Activated T-helper 1 cell treated with anti-CD3 and anti-CD28 coated beads, Interleukin-2, amount 50 U/mL, for 16 hours (primary cell): ENCODE results near the gene EHMT2.
A peak's percentile ranks its signal among the peaks of the same experiment; 100 is the strongest.

ENCODE experiments used
- DNase-seq, 2 donors: peaks; one replicate each; pipeline ENCODE4 v3.0.0-alpha.2; 2020; ENCODE audit warnings: low read depth in 1 of 2, low spot score in 1 of 2

EHMT2 gene

DNA sequence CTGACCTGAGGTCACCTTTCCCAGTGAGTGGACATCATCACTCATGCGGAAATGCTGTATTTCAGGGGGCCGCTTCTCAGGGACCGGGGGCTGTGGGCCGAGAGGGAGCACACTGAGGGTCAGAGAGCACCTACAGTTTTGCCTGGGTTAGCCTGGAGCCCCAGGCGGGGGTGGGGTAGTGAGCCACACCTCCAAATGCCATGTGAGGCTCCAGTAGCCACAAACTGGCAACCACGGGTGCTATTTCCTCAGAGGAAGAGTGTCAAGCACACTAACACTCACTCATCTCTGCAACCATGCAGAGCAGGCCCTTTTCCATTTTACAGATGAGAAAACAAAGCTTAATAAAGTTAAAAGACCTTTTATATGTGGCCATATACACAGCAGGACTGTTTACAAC lies 4.7 kb downstream of the EHMT2 start:
- no peak for DNase-seq

GRCh38 chr6:31889331-31889972 lies 8.0 kb downstream of the EHMT2 start:
- no peak for DNase-seq

GRCh38 chr6:31888276-31889258 lies 8.9 kb downstream of the EHMT2 start:
- peak in 1 of 2 donors; percentile 42 for DNase-seq

- no peak for DNase-seq
Observed at GRCh38 chr6:31887173-31888007, 10.1 kb downstream of the EHMT2 start.

- DNase-seq, result no peak
Observed at GRCh38 chr6:31886541-31886991, 10.9 kb downstream of the EHMT2 start.

DNA sequence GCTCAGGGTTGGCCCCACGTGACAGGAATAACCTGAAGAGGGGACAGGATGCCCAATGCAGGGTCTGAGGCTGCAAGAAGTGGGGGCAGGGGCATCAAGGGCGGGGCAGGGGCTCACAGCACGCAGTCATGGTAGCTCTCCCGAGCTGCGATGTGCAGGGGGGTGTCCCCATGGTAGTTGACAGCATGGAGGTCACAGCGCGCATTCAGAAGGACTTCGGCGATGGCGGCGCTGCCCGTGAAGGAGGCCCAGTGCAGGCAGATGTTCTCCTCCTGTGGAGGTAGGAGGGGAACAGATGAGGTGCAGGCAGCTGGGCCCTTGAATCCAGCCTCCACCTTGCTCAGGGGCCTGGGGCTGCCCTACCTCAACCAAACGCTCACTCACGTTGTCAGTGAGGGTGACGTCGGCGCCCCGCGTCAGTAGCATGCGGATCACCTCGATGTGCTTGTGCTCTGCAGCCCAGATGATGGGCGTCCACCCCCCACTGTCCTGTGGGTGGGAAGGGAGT lies 12.9 kb downstream of the EHMT2 start:
- DNase-seq, result no peak

DNA sequence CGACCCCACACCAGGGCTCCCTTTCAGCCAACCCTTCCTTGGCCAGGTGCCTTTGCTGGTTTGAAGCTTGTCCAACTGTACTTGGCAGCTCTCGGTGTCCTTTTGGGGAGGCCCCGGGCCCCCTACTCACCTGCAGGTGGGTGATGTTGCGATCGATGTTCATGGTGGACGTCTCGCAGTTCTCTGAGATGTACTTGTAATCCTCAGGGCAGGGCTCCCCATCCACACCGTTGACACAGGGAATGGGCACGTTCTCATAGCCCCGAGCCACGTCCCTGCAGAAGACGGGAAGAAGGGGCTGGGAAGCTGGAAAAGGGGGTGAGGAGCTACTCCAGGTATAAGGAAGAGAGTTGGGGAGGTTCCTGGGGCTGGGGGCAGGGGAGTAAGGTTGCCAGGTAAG lies 13.8 kb downstream of the EHMT2 start:
- no peak for DNase-seq

GRCh38 chr6:31882344-31882743 lies 15.2 kb downstream of the EHMT2 start:
- no peak for DNase-seq

GRCh38 chr6:31881136-31881859 lies 16.2 kb downstream of the EHMT2 start:
- no peak for DNase-seq

DNA sequence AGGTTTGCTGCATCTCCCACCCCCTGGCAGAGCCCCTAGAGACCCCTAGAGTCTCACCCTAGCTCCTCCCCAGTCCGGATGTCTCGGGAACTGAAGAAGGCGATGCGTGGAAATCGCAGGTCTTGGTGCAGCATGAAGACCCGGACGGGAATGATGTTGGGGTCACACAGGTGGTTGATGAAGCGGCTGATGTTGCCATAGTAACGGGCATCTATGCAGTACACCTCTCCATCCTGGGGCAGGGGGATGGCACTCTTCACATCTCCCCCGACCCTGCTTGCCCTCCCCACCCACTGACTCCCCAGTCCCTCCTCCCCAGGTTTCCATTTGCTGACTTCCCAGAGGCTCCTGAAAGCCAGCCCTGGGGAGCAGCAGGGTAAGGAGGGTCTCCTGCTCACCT lies 16.9 kb downstream of the EHMT2 start:
- DNase-seq, result no peak

- no peak for DNase-seq
Observed at GRCh38 chr6:31879901-31880300, 17.6 kb downstream of the EHMT2 start.

DNA sequence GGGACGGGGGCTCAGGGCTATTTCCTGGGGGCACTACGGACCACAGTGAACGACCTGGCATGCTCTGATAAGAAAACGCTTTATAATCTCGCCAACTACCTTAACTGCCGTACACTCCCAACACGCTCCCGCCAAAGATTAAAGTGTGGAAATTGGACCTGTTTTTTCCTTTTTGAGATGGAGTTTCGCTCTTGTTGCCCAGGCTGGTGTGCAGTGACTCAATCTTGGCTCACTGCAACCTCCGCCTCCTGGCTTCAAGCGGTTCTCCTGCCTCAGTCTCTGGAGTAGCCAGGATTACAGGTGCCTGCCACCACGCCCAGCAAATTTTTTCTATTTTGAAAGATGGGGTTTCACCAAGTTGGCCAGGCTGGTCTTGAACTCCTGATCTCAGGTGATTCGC lies 18.4 kb downstream of the EHMT2 start:
- no peak for DNase-seq

DNA sequence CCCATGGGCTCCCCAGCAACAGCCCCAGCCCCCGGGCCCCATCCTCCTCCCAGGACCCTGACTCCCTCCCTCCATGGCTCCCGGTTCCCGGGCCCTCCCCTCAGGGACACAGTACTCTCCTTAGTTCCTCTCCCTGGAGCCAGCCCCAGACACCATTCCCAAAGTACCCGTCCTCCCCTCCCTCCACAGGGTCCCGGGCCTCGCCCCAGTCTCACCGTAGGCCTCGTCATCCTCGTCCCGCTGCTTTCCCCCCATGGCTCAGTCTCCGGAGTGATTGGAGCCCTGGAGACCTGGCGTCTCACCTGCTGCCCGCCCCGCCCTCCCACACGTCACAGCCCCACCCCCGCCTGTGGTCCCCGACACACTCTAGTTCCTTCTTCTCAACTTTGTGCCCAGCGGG lies 18.8 kb downstream of the EHMT2 start, which contains the start of gene SLC44A4:
Gene SLC44A4 (minus strand): TSS at position 272 of the 400 bp plus-strand sequence. CDS start 17 bp downstream, at position 255.
- no peak for DNase-seq

DNA sequence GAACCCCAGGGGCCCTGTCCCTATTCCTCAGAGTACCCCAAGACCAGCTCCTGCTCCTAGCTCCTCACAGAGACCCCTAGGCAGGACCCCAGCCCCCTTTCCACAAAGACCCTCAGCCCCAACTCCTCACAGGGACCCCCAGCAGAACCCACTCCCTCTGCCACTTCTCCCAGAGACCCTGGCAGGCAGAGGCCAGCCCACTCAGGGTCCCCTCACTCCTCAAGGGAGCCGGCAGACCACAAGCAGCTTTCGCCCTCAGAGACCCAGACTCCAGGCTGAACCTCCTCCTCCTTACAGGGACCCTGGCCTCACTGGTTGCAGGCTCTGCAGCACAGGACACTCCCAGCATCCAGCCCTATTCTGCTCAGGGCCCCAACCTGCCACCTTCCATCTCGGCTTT lies 19.3 kb downstream of the EHMT2 start:
- no peak for DNase-seq

DNA sequence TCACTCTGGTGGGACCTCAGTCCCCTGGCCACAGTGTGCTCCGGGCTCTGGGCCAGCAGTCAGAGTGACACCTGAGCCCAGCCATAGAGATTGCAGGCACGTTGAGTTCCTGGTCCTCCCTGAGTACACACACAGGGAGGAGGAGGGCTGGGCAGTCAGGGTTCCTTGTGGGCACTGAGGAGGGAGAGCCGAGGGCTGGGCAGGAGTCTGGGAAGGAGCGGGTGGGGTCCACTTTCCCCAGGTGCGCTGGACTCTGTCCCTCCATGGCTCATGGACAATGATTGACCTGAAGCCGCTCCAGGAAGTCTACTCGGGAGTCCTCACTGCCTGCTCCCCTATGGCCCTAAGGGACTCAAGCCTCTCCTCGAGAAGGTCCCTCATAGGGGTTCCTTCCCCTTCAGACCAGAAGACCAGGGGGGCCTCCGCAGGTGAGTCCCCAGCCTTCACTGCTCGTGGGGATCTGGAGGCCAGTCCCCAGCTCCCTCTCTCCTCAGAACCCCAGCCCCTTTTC lies 19.8 kb downstream of the EHMT2 start:
- DNase-seq, result no peak

DNA sequence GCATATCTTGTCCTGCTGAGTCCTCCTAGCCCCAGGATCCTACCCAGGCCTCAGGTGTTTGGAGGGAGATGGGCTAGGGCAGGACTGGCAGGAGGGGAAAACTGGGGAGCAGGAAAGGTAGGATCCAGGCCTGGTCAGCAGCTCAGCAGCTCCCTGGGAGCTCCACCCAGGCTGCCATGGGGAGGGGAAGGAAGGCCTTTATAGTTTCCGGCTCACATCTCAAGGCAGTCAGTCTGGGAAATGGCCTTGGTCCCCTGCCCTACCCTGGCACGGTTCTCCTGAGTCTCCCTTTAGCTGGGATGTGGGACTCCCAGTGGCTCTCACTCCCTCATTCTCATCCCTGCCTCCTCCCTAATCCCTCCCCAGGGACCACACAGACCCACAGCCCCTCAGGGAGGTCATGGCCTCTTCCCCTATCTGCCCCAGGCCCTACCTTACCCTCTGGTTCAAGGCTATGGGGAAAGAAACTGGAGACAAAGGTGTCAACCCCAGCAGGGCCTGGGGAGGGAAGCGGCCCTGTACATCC lies 20.3 kb downstream of the EHMT2 start:
- DNase-seq, result no peak

DNA sequence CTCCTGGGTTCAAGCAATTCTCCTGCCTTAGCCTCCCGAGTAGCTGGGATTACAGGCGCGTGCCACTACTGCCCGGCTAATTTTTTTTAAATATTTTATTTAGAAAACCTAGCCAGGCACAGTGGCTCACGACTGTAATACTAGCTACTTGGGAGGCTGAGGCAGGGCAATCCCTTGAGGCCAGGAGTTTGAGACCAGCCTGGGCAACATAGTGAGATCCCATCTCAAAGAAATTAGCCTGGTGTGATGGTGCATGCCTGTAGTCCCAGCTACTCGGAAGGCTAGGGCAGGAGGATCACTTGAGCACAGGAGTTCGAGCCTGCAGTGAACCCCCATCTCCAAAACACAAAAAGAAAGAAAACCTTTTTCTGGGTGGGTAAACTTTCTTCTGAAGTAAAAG lies 21.1 kb downstream of the EHMT2 start:
- no peak for DNase-seq

- DNase-seq, result no peak
Observed at GRCh38 chr6:31875877-31876276, 21.6 kb downstream of the EHMT2 start.

GRCh38 chr6:31874836-31875572 lies 22.5 kb downstream of the EHMT2 start:
- DNase-seq, result no peak
